Measurements from ENCODE around the gene SEMA3B.

- TF ChIP-seq, protein P1, sequence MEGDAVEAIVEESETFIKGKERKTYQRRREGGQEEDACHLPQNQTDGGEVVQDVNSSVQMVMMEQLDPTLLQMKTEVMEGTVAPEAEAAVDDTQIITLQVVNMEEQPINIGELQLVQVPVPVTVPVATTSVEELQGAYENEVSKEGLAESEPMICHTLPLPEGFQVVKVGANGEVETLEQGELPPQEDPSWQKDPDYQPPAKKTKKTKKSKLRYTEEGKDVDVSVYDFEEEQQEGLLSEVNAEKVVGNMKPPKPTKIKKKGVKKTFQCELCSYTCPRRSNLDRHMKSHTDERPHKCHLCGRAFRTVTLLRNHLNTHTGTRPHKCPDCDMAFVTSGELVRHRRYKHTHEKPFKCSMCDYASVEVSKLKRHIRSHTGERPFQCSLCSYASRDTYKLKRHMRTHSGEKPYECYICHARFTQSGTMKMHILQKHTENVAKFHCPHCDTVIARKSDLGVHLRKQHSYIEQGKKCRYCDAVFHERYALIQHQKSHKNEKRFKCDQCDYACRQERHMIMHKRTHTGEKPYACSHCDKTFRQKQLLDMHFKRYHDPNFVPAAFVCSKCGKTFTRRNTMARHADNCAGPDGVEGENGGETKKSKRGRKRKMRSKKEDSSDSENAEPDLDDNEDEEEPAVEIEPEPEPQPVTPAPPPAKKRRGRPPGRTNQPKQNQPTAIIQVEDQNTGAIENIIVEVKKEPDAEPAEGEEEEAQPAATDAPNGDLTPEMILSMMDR (IDR thresholded peaks at IDR 0.05; ENCODE audit: extremely low read depth in 1 of 2, insufficient read depth in 1 of 2, low read depth in 1 of 2, low read length in 2 of 2) = no peak
- TF ChIP-seq POLR2A (IDR thresholded peaks at IDR 0.05; ENCODE audit: low read depth, low read length) (no peak), EZH2 (IDR thresholded peaks at IDR 0.05; ENCODE audit: borderline replicate concordance, low read depth, low read length, severe bottlenecking) (peak; percentile 86), MAX (IDR thresholded peaks at IDR 0.05; ENCODE audit: insufficient read depth, insufficient read length) (no peak), MYC (IDR thresholded peaks at IDR 0.05; ENCODE audit: low read depth, low read length) (no peak)
Measured at GRCh38 chr3:50275141-50275995, 6.4 kb downstream of the SEMA3B start.
